B cell (primary cell): Measurements from ENCODE around the gene RPS6KL1. TPM values are rescaled to one million over a fixed set of nuclear protein-coding genes. Genes with fewer than 3 reads are reported as not detected.

Experiments
- ATAC-seq: fragments of 200-7000 bp; cut with Tn5 transposase; one replicate; pipeline ENCODE4 v1.10.0; 2021; ENCODE audit warnings: low read depth, mild to moderate bottlenecking, moderate number of reproducible peaks, moderate library complexity
- CTCF ChIA-PET: fragments of 350-600 bp; sonication (Branson Sonifier 250); formaldehyde crosslinking; loops from one replicate; lab custom pipeline; 2021; ENCODE audit warnings: antibody characterized with exemption, inconsistent platforms; lab: Charles Lee
- POLR2A ChIA-PET: fragments of 350-600 bp; sonication (Branson Sonifier 250); formaldehyde crosslinking; loops from one replicate; lab custom pipeline; 2021; ENCODE audit warnings: antibody characterized with exemption; lab: Charles Lee
- DNase-seq: peaks from one replicate; pipeline ENCODE4 v3.0.0; 2013
- H2AFZ ChIP-seq: 2 replicates; pipeline ENCODE4 v1.6.1; 2012; ENCODE audit warnings: mild to moderate bottlenecking, low read depth, low read length; ENCODE audit not compliant: insufficient read depth, poor library complexity, severe bottlenecking
- H3K27ac ChIP-seq, 2 donors: 1 replicate in 1 of 2; 2 replicates in 1 of 2; pipeline ENCODE4 v1.5.1; 2012 to 2013; ENCODE audit warnings: low read length in 2 of 2, mild to moderate bottlenecking in 2 of 2, moderate library complexity in 1 of 2
- H3K27me3 ChIP-seq, 4 experiments: fragments of 200-600 bp in 1 of 4; sonication (generic) in 1 of 4; replicated peaks in 1 of 4; 1 replicate in 2 of 4; 2 replicates in 2 of 4; pipeline versions ENCODE4 v1.6.1 to v1.7.0; 2013 to 2016; ENCODE audit warnings: low read length in 3 of 4, mild to moderate bottlenecking in 2 of 4, mixed read lengths in 1 of 4, moderate library complexity in 1 of 4; ENCODE audit not compliant: insufficient read depth in 4 of 4, control insufficient read depth in 3 of 4; ENCODE audit errors: control extremely low read depth in 1 of 4
- H3K36me3 ChIP-seq, 2 experiments: replicated peaks in 1 of 2; 1 replicate in 1 of 2; 2 replicates in 1 of 2; pipeline versions ENCODE4 v1.6.1 to v1.7.1; 2013; ENCODE audit warnings: low read length in 1 of 2; ENCODE audit not compliant: insufficient read depth in 2 of 2, control insufficient read depth in 1 of 2; ENCODE audit errors: control extremely low read depth in 1 of 2, extremely low read depth in 1 of 2
- H3K4me1 ChIP-seq, 2 donors: fragments of 200-600 bp in 1 of 2; sonication (generic) in 1 of 2; 1 replicate in 1 of 2; 2 replicates in 1 of 2; pipeline versions ENCODE4 v1.5.1 to v1.6.1; 2013 to 2017; ENCODE audit warnings: low read length in 2 of 2; ENCODE audit not compliant: control insufficient read depth in 2 of 2, insufficient read depth in 2 of 2
- H3K4me2 ChIP-seq: replicated peaks from 2 replicates; pipeline ENCODE3; 2012; ENCODE audit warnings: mild to moderate bottlenecking, low read depth, low read length; ENCODE audit not compliant: poor library complexity, severe bottlenecking
- H3K4me3 ChIP-seq, 5 experiments: fragments of 200-600 bp in 1 of 5; sonication (generic) in 1 of 5; 1 replicate in 3 of 5; 2 replicates in 2 of 5; pipeline versions ENCODE4 v1.5.1 to v1.7.0; 2011 to 2016; ENCODE audit warnings: low read length in 4 of 5, mild to moderate bottlenecking in 4 of 5, low read depth in 2 of 5, control low read depth in 1 of 5, moderate library complexity in 1 of 5; ENCODE audit not compliant: insufficient read depth in 1 of 5; ENCODE audit errors: control extremely low read depth in 1 of 5, extremely low read depth in 1 of 5
- H3K79me2 ChIP-seq: fragments of 200-600 bp; sonication (generic); one replicate; pipeline ENCODE4 v1.6.0; 2016; ENCODE audit warnings: low read length; ENCODE audit not compliant: control insufficient read depth, insufficient read depth
- H3K9ac ChIP-seq: fragments of 200-600 bp; sonication (generic); 2 replicates; pipeline ENCODE4 v1.6.1; 2017; ENCODE audit warnings: mild to moderate bottlenecking, low read length, moderate library complexity
- H3K9me3 ChIP-seq, 3 donors: one replicate each; pipeline versions ENCODE4 v1.6.1 to v1.7.1; 2013; ENCODE audit warnings: low read length in 2 of 3; ENCODE audit not compliant: control insufficient read depth in 2 of 3, insufficient read depth in 1 of 3; ENCODE audit errors: control extremely low read depth in 1 of 3
- H4K20me1 ChIP-seq: 2 replicates; pipeline ENCODE4 v1.6.0; 2012; ENCODE audit warnings: mild to moderate bottlenecking, low read length; ENCODE audit not compliant: insufficient read depth, control insufficient read depth, poor library complexity, severe bottlenecking
- H3K27ac Mint-ChIP-seq: one replicate; pipeline ENCODE4 v1.8.0; 2021; ENCODE audit warnings: mixed read lengths
- H3K27me3 Mint-ChIP-seq: one replicate; pipeline ENCODE4 v1.8.0; 2021; ENCODE audit warnings: mixed read lengths
- H3K4me1 Mint-ChIP-seq: one replicate; pipeline ENCODE4 v1.8.0; 2021; ENCODE audit warnings: mixed read lengths
- H3K4me3 Mint-ChIP-seq: one replicate; pipeline ENCODE4 v1.8.0; 2021; ENCODE audit warnings: mixed read lengths
- H3K9me3 Mint-ChIP-seq: one replicate; pipeline ENCODE4 v1.8.0; 2022; ENCODE audit warnings: mixed read lengths; ENCODE audit not compliant: insufficient read depth
- EZH2 ChIP-seq: IDR thresholded peaks from 2 replicates; pipeline ENCODE4 v1.6.1; 2012; ENCODE audit warnings: borderline replicate concordance, low read depth, mild to moderate bottlenecking, moderate library complexity, low read length; ENCODE audit not compliant: insufficient read depth, poor library complexity, severe bottlenecking
- WGBS: methylation state at CpG from one replicate; pipeline ENCODE4 v1.1.5; 2013; ENCODE audit warnings: missing lambda C conversion rate; ENCODE audit not compliant: insufficient coverage; 5-methylcytosine and 5-hydroxymethylcytosine counted together
- intact Hi-C: fragments of 100-400 bp; cut with micrococcal nuclease; formaldehyde crosslinking; loops from one replicate; pipeline ENCODE4 v1.10.0; 2022
- polyA plus RNA-seq: library from polyadenylated mRNA; depleted of rRNA; stranded (reverse); fragments of >200 nt; gene quantifications from 2 replicates; pipeline ENCODE4 v1.2.3, GENCODE V29; 2012
- total RNA-seq, 2 donors: library from RNA; stranded (reverse); fragments of 120-200 nt in 1 of 2; gene quantifications; 1 replicate in 1 of 2; 2 replicates in 1 of 2; pipeline versions ENCODE4 v1.2.3 to v1.2.4, GENCODE V29; 2013 to 2022
- TF ChIP-seq, protein P1 (sequence below): fragments of 200-600 bp; IDR thresholded peaks from one replicate; pipeline ENCODE4 v1.8.0; 2022; ENCODE audit warnings: antibody characterized with exemption, mild to moderate bottlenecking

RPS6KL1 gene
- total and polyA plus RNA-seq, 2 donors (not counting 1 experiment from before 2014, with no cell fraction given), result 3.4 to 4.4 TPM

DNA sequence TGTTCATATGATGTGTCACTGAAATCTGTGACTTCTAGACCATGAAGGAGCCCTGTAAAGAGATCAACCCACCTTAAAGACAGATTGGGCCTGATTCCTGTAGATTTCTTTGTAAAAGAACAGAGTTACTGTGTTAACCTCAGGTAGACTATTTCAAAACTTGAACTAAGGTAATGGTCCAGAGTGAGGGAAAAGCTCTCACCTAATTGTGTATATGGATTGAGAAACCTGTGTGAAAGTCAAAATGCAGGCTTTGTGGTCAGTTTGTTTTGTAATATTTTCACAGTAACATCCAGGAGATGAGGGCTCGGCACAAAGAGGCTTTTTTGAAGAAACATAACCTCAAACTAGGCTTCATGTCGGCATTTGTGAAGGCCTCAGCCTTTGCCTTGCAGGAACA is 25.0 kb downstream of the RPS6KL1 start:
- H3K36me3 ChIP-seq, result peaks cover 39 to 95% of the 10 kb centered on the region in 2 experiments
- intact Hi-C loops, result no loop called here
- no peak overlapping the region for H3K9ac ChIP-seq
- no peak for TF ChIP-seq EZH2
- TF ChIP-seq, protein P1, sequence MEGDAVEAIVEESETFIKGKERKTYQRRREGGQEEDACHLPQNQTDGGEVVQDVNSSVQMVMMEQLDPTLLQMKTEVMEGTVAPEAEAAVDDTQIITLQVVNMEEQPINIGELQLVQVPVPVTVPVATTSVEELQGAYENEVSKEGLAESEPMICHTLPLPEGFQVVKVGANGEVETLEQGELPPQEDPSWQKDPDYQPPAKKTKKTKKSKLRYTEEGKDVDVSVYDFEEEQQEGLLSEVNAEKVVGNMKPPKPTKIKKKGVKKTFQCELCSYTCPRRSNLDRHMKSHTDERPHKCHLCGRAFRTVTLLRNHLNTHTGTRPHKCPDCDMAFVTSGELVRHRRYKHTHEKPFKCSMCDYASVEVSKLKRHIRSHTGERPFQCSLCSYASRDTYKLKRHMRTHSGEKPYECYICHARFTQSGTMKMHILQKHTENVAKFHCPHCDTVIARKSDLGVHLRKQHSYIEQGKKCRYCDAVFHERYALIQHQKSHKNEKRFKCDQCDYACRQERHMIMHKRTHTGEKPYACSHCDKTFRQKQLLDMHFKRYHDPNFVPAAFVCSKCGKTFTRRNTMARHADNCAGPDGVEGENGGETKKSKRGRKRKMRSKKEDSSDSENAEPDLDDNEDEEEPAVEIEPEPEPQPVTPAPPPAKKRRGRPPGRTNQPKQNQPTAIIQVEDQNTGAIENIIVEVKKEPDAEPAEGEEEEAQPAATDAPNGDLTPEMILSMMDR, result no peak
- ChIA-PET CTCF (interaction anchor here (1.6 to 25.3 kb wide), 3 partner anchors 7 to 190 kb away, joined by 4 to 926 read pairs (median 11); partner anchors contain the start of genes DLST and PROX2), POLR2A (interaction anchor here (0.6 kb wide), 1 partner anchor 483 kb away, joined by 4 read pairs; no protein-coding TSS in a partner anchor)
- 90% methylated on average over 2 of the region's 2 CpGs for WGBS
- H3K27me3 ChIP-seq, result no peaks in the 10 kb centered on the region
- ATAC-seq (no peak), DNase-seq (no peak)
- H3K4me1 ChIP-seq, result peaks cover 17 to 28% of the 10 kb centered on the region in 2 donors
- no peak overlapping the region for H3K4me3 ChIP-seq
- Mint-ChIP-seq H3K27ac (no peak overlapping the region), H3K9me3 (no peaks in the 10 kb centered on the region), H3K4me3 (no peak overlapping the region), H3K4me1 (peaks cover 24% of the 10 kb centered on the region), H3K27me3 (no peaks in the 10 kb centered on the region)
- no peak overlapping the region for H2AFZ ChIP-seq
- no peaks in the 10 kb centered on the region for H4K20me1 ChIP-seq
- H3K27ac ChIP-seq, result no peak overlapping the region
- H3K4me2 ChIP-seq, result no peak overlapping the region
- H3K9me3 ChIP-seq, result no peaks in the 10 kb centered on the region
- H3K79me2 ChIP-seq, result peaks cover 13% of the 10 kb centered on the region

DNA sequence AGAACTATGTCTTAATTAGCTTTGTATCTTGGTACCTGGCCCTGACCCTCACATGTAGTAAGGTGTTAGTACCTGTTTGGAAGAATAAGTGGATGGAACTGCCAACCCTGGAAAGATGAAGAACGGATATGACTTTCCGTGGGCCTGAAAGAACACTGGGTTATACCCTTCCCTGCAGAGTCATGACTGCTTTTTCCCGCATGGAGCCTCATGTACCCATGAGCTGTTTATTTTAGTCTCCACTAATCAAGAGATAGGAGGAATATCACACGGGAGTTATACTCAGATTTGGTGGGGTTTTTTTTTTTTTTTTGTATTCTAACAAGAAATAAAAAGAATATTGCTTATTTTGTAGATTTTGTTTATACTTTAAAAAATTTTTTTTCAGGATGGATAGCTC is 25.4 kb downstream of the RPS6KL1 start:
- no peaks in the 10 kb centered on the region for H3K9me3 ChIP-seq
- intact Hi-C loops, result no loop called here
- WGBS, result 100% methylated on average over 2 of the region's 4 CpGs
- ATAC-seq, result no peak
- H3K36me3 ChIP-seq, result peaks cover 39 to 95% of the 10 kb centered on the region in 2 experiments
- H3K4me1 Mint-ChIP-seq, result peaks cover 24% of the 10 kb centered on the region
- no peak overlapping the region for H3K4me3 Mint-ChIP-seq
- no peaks in the 10 kb centered on the region for H3K9me3 Mint-ChIP-seq
- H3K27ac ChIP-seq, result no peak overlapping the region
- H3K27me3 Mint-ChIP-seq, result no peaks in the 10 kb centered on the region
- peaks cover 13% of the 10 kb centered on the region for H3K79me2 ChIP-seq
- no peak overlapping the region for H2AFZ ChIP-seq
- no peaks in the 10 kb centered on the region for H4K20me1 ChIP-seq
- ChIA-PET POLR2A (interaction anchor here (0.6 kb wide), 1 partner anchor 483 kb away, joined by 4 read pairs; no protein-coding TSS in a partner anchor), CTCF (interaction anchor here (0.9 to 25.3 kb wide), 4 partner anchors 8 to 191 kb away, joined by 3 to 926 read pairs (median 8); partner anchors contain the start of genes DLST and PROX2)
- no peak for TF ChIP-seq EZH2
- TF ChIP-seq, protein P1, result no peak
- peaks cover 19 to 28% of the 10 kb centered on the region in 2 donors for H3K4me1 ChIP-seq
- no peak overlapping the region for H3K9ac ChIP-seq
- H3K27ac Mint-ChIP-seq, result no peak overlapping the region
- H3K4me2 ChIP-seq, result no peak overlapping the region
- no peaks in the 10 kb centered on the region for H3K27me3 ChIP-seq
- no peak overlapping the region for H3K4me3 ChIP-seq
- no peak for DNase-seq
